IPS-18a (cell line): Measurements from ENCODE around the gene CD96.

Source experiments
- H3K27ac ChIP-seq: one replicate; pipeline ENCODE4 v1.5.1; 2013; ENCODE audit warnings: low read length
- H3K27me3 ChIP-seq: one replicate; pipeline ENCODE4 v1.6.1; 2013; ENCODE audit warnings: mild to moderate bottlenecking, low read length; ENCODE audit not compliant: control insufficient read depth, insufficient read depth
- H3K36me3 ChIP-seq: one replicate; pipeline ENCODE4 v1.6.1; 2013; ENCODE audit warnings: low read depth, low read length; ENCODE audit not compliant: control insufficient read depth
- H3K4me1 ChIP-seq: one replicate; pipeline ENCODE4 v1.6.1; 2013; ENCODE audit warnings: low read depth, low read length; ENCODE audit not compliant: control insufficient read depth
- H3K4me3 ChIP-seq: one replicate; pipeline ENCODE4 v1.5.1; 2013; ENCODE audit warnings: low read length
- H3K9ac ChIP-seq: one replicate; pipeline ENCODE4 v1.6.1; 2013; ENCODE audit warnings: mild to moderate bottlenecking, low read length, moderate library complexity
- H3K9me3 ChIP-seq: one replicate; pipeline ENCODE4 v1.6.1; 2013; ENCODE audit warnings: low read depth, low read length; ENCODE audit not compliant: control insufficient read depth

Gene CD96

DNA sequence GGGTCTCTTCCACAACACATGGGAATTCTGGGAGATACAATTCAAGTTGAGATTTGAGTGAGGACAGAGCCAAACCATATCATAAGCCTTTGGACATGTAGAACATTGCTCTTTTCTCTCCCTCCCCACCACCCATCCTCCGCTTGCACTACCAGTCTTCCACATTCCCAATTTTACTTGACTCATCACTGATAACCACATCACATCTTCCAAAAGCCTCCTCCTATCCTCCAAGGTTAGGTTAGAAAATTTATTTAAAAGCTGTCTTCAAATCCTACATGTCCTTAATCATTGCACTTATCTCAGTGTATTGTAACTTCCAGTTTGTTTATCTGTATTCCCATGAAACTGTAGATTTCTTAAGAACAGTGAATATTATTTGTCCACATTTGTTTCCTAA is 42.7 kb downstream of the CD96 start:
- no peaks in the 10 kb centered on the region for H3K36me3 ChIP-seq
- no peaks in the 10 kb centered on the region for H3K4me1 ChIP-seq
- H3K9me3 ChIP-seq, result no peaks in the 10 kb centered on the region
- no peak overlapping the region for H3K4me3 ChIP-seq
- no peak overlapping the region for H3K27ac ChIP-seq
- no peak overlapping the region for H3K9ac ChIP-seq
- no peaks in the 10 kb centered on the region for H3K27me3 ChIP-seq

DNA sequence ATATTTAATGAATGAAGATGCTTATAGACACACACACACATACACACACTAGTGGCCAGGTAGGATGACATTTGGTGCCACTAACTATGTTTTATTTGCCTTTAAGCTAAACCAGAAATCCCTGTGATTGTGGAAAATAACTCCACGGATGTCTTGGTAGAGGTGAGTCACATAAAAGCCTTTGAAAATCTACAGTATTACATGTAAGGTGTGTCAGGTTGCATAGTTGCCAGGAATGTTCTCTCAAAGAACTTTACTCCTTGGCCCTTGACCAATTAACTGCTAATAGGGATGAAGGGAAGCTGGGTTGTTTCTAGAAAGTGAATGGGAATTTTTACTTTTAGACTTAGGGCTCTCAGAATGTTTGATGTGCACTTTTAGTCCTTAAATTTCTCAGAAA is 43.2 kb downstream of the CD96 start:
- no peaks in the 10 kb centered on the region for H3K27me3 ChIP-seq
- H3K4me1 ChIP-seq, result no peaks in the 10 kb centered on the region
- H3K9ac ChIP-seq, result no peak overlapping the region
- no peak overlapping the region for H3K4me3 ChIP-seq
- H3K9me3 ChIP-seq, result no peaks in the 10 kb centered on the region
- H3K27ac ChIP-seq, result no peak overlapping the region
- H3K36me3 ChIP-seq, result no peaks in the 10 kb centered on the region

DNA sequence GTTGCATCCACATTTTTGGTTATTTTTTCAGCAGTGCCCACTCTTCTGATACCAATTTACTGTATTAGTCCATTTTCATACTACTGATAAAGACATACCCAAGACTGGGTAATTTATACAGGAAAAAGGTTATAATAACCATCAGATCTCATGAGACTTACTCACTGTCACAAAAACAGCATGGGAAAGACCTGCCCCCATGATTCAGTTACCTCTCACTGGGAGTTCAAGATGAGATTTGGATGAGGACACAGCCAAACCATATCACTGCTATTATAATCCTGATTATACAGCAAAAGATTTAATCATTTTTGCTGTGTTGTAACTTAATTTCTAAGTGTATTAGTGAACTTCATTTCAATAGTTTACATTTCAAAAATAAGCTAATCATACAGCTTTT is 46.5 kb downstream of the CD96 start:
- no peaks in the 10 kb centered on the region for H3K27me3 ChIP-seq
- H3K36me3 ChIP-seq, result no peaks in the 10 kb centered on the region

DNA sequence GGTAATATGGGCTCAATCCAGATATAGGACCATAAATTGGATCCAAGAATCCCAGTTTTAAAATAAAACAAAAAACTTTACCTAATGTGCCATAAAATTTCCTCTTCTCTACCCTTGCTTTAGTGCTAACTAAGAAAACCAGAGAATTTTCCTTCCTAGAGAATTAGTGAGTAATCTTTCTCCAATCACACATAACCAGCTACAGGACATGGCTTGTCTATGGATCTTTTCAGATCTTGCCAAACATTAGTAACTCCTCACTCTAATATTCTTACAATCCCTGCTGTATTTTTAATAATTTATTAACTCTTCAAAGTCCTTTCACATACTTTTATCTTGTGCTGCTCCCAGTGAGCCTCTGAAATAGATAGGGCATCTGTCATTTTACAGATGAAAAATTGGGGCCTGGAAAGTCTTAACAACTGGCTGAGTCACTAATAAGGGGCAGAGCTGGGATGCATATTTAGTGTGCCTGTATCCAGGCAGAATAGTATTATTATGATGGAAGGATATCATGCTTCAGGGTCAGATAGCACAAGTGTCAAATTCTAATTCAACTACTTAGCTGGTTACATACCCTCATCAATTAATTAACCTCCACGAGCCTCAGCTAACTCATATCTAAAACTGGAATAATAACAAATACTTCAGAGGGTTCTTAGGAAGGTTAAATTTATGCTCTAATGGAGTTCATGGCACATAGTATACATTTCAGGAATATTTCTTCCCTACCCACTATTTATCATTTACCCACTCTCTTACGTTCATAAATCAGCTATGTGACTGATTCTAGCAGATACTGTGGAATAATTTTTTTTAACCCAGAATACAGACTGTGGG is 47.5 kb downstream of the CD96 start:
- H3K9ac ChIP-seq, result no peak overlapping the region
- no peaks in the 10 kb centered on the region for H3K27me3 ChIP-seq
- H3K4me3 ChIP-seq, result no peak overlapping the region
- H3K9me3 ChIP-seq, result no peaks in the 10 kb centered on the region
- no peak overlapping the region for H3K27ac ChIP-seq
- no peaks in the 10 kb centered on the region for H3K4me1 ChIP-seq
- no peaks in the 10 kb centered on the region for H3K36me3 ChIP-seq

More for the DNA sequence above, 46.5 kb downstream of the CD96 start:
- Histone ChIP-seq H3K27ac (no peak overlapping the region), H3K9ac (no peak overlapping the region), H3K4me3 (no peak overlapping the region), H3K4me1 (no peaks in the 10 kb centered on the region), H3K9me3 (no peaks in the 10 kb centered on the region)

DNA sequence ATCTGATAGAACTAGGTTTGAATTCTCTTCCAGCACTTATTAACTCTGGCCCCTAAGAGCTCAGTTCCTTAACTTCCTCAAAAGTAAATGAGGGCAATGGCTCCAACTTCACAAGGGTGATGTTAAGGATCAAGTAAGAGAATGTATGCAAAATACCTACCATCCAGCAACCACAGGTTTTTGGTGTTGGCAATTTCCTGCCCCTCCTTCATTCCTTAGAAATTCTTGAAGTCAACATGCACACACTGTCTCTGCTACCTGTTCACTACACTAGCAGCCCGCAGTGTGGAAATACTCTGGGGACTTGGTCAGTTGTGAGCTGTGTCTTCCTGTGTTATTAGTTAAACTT is 48.1 kb downstream of the CD96 start:
- Histone ChIP-seq H3K36me3 (no peaks in the 10 kb centered on the region), H3K27ac (no peak overlapping the region), H3K27me3 (no peaks in the 10 kb centered on the region), H3K4me3 (no peak overlapping the region), H3K9ac (no peak overlapping the region), H3K9me3 (no peaks in the 10 kb centered on the region), H3K4me1 (no peaks in the 10 kb centered on the region)

DNA sequence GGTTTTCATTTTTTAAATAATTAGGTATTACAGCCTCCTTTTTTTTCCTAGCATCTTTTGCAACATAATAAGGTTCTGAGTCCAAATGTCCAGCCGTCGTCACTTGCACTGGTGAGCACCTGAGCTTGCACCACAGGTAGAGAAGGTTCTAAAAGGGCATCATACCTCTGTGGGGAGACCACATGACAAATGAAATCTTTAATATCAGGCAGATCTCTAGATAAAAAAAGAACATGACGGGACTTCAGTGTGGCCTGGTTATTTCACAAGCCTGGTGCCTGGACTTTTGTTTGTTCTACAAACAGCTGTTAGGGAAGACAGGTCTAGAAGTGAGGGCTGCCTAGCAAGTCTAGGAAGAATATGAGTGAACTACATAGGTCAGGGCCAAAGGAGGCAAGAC is 49.6 kb downstream of the CD96 start:
- Histone ChIP-seq H3K9me3 (no peaks in the 10 kb centered on the region), H3K27me3 (no peaks in the 10 kb centered on the region), H3K4me1 (no peaks in the 10 kb centered on the region), H3K9ac (no peak overlapping the region), H3K36me3 (no peaks in the 10 kb centered on the region), H3K4me3 (no peak overlapping the region), H3K27ac (no peak overlapping the region)

DNA sequence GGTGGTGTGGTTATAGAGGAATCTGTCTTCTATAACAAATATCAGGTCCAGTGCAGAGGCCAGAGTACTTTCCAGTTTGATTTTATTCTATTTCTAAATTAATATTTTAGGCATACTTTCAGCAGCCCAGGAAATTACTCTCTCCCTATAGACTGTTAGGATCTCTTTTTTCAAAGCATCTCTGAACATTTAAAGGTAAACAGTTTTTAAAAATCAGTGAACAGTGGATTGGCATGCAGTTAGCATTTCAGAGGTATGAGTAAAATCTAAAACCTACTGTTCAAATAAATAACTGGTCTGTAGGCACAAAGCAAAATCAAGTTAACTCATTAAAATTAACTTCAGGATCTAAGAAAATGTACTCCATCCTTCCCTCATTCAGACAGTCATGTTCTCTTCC is 50.1 kb downstream of the CD96 start:
- H3K27me3 ChIP-seq, result no peaks in the 10 kb centered on the region
- no peak overlapping the region for H3K9ac ChIP-seq
- H3K4me1 ChIP-seq, result no peaks in the 10 kb centered on the region
- no peaks in the 10 kb centered on the region for H3K36me3 ChIP-seq
- H3K27ac ChIP-seq, result no peak overlapping the region
- H3K9me3 ChIP-seq, result no peaks in the 10 kb centered on the region
- no peak overlapping the region for H3K4me3 ChIP-seq

DNA sequence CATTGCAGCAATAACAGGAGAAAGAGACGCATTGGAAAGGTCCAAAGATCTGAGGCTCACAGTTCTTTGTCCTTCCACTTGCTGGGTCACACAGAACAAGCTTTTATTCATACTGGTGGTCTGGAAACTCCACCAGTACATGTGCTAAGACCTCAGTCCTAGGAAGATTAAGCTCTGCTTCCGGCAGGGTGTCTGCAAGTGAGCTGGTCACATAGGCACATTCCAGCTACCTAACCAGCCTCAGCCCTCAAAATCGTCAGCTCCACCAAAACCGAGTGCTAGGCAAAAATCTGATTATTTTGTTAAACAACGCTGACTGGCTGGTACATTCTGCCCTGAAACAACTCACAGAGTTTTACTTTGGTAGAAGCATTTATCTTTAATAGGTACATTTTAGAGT is 50.9 kb downstream of the CD96 start:
- Histone ChIP-seq H3K9ac (no peak overlapping the region), H3K36me3 (no peaks in the 10 kb centered on the region), H3K4me3 (no peak overlapping the region), H3K27me3 (no peaks in the 10 kb centered on the region), H3K4me1 (no peaks in the 10 kb centered on the region), H3K9me3 (no peaks in the 10 kb centered on the region), H3K27ac (no peak overlapping the region)

DNA sequence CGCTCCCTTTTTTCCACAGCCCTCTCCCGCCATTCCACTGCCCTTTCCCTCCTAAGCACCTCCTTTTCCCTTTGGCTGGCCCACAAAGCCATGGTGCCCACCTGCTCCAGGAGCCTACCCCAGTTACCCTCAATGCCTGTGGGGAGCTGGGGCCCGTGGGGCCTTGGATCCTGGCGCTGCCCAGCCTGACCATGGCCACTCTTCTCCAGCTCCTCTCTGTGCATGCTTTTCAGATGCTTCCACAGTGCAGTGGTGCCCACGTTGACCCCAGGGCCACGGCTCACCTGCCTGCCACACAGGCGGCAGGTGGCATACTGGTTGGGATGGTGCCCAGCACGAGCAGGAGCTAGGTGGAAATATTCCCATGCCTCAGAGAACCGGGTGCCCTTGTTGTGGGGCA is 51.7 kb downstream of the CD96 start:
- Histone ChIP-seq H3K27ac (no peak overlapping the region), H3K4me3 (no peak overlapping the region), H3K36me3 (no peaks in the 10 kb centered on the region), H3K9ac (no peak overlapping the region), H3K4me1 (no peaks in the 10 kb centered on the region), H3K9me3 (no peaks in the 10 kb centered on the region), H3K27me3 (no peaks in the 10 kb centered on the region)

DNA sequence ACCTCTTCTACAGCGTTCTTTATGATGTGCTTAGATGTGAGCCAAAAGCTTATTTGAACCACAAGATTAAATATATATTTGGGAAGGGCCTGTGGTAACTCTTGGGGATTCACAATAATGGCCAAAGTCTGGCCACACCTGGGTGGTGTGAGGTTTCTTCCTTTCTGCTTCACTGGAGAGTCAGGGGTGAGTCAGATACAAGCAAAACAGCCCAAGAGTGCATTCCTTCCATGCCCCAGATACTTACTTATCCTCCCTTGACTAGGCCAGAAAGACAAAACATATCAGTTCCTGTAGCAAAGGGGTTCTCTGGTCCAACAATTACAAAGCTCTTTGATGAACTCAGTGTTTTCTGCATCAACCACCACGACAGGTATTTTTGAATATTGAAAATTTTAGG is 52.2 kb downstream of the CD96 start:
- Histone ChIP-seq H3K27me3 (no peaks in the 10 kb centered on the region), H3K9me3 (no peaks in the 10 kb centered on the region), H3K4me1 (no peaks in the 10 kb centered on the region), H3K27ac (no peak overlapping the region), H3K36me3 (no peaks in the 10 kb centered on the region), H3K9ac (no peak overlapping the region), H3K4me3 (no peak overlapping the region)

DNA sequence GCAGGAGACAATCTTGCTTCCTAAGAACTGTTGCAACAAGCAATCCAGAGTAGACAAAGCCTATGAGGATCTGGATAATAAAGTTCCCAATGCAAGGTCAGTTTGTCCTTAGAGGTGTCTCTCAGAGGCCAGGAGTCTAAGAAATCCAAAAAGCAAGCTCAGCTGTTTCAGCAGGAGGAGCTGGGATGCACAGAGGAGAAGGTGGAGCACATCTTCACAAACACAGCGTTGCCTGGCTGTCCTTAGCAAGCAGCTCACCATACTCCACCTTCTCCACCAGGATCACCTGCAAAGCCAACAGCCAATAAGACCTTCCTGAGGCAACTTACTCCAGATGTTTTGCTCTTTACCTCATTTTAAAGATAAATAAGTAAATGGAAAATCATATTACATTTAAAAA is 52.8 kb downstream of the CD96 start:
- Histone ChIP-seq H3K4me3 (no peak overlapping the region), H3K4me1 (no peaks in the 10 kb centered on the region), H3K9me3 (no peaks in the 10 kb centered on the region), H3K36me3 (no peaks in the 10 kb centered on the region), H3K9ac (no peak overlapping the region), H3K27ac (no peak overlapping the region), H3K27me3 (no peaks in the 10 kb centered on the region)

DNA sequence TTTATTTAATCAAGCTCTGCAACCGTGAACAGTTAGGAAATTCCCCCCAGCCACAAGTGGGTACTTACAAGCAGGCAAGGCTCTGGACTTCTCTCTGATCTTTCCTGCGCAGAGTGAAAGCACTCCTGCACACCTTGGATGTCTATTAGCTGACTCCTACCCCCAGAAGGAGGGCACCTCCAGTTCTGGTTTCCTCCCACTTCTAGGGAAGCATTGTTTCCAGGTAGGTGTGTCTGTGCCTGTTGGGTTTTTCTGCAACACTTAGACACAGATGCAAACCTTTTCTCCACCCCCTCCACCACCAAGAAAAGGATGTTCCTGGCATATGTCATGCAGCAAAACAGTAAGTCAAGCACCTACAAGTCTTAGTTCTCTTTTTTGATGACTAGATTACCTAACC is 53.2 kb downstream of the CD96 start, which contains the start of gene ZBED2:
Gene ZBED2, minus strand, starts transcription at position 115 of the 400 bp plus-strand sequence. CDS start 1,145 bp downstream, outside the sequence.
- H3K27me3 ChIP-seq, result no peaks in the 10 kb centered on the region
- no peak within 1 kb of the TSS for H3K9ac ChIP-seq
- H3K4me3 ChIP-seq, result no peak within 1 kb of the TSS
- no peaks in the 10 kb centered on the region for H3K4me1 ChIP-seq
- no peaks in the 10 kb centered on the region for H3K36me3 ChIP-seq
- H3K9me3 ChIP-seq, result no peaks in the 10 kb centered on the region
- H3K27ac ChIP-seq, result no peak within 1 kb of the TSS
